GM12801 (cell line): ENCODE results near the gene ANO2.

Source experiments
- CTCF ChIP-seq: IDR thresholded peaks from one replicate; pipeline ENCODE4 v1.5.1; 2011; ENCODE audit warnings: control low read depth; ENCODE audit not compliant: insufficient read length; ENCODE audit errors: extremely low read depth

ANO2 gene

DNA sequence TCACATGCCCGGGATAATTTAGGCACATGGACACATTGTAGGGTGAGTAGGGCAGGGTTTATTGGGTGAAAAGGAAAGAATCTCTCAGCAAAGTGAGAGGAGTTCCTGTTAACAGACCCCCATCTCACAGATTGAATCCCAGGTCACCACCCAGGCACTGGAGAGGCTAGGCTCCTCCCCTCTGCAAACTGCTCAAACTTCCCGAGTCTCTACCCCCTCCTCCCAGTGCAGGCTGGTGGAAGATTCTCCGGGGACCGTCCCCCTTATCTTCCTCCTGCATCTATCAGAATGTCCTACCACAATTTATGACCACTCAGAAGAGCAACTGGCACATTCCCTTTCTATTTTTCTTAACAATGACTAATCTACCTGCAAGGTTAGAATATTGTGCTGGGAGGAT, 387.2 kb downstream of the ANO2 start:
- TF ChIP-seq CTCF = no peak

- no peak for TF ChIP-seq CTCF
These were observed 387.9 kb downstream of the ANO2 start for GRCh38 chr12:5556946-5557673.

DNA sequence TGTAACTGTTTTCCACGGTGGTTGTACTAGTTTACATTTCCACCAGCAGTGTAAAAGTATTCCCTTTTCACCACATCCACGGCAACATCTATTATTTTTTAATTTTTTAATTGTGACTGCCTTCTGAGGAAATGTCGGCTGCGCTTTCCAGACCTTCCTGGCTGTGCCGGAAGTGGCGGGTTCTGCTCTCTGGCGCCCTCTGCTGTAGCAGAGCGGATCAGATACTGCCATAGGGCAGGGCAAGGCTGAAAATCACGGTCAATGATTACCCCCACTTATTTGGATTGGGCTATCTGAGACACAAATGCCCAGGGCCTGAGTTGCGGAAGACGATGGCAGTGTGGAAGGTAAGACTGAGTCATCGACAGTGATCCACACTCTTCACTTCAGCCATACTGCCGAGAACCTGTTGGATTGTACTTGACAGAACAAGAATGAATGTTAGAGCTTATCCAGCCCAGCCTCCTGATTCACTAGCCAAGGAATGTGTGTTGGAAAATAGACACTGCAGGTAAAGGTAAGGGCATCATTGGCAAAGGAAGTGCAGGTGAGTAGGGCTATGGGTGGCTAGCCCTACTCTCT, 388.9 kb downstream of the ANO2 start:
- no peak for TF ChIP-seq CTCF

GRCh38 chr12:5554711-5555110, 390.3 kb downstream of the ANO2 start:
- no peak for TF ChIP-seq CTCF

DNA sequence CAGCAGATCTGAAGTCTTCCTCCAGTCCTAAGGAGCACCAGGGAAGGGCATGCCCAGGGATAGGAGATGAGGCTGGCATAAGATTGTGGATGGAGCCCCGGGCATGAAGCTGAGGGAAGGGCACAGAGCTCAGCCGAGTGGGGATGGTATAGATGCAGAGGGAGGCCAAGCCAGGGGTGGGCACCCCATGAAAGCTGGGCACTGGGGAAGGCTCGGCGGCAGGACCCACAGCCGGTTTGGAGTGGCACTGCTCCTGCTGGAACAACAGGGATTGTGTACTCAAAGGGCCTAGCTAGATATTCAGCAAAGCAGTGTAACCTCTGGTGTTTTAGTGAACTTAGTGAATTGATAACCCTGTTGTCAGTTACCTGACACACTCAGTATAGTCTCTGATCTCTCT, 396.0 kb downstream of the ANO2 start:
- no peak for TF ChIP-seq CTCF

DNA sequence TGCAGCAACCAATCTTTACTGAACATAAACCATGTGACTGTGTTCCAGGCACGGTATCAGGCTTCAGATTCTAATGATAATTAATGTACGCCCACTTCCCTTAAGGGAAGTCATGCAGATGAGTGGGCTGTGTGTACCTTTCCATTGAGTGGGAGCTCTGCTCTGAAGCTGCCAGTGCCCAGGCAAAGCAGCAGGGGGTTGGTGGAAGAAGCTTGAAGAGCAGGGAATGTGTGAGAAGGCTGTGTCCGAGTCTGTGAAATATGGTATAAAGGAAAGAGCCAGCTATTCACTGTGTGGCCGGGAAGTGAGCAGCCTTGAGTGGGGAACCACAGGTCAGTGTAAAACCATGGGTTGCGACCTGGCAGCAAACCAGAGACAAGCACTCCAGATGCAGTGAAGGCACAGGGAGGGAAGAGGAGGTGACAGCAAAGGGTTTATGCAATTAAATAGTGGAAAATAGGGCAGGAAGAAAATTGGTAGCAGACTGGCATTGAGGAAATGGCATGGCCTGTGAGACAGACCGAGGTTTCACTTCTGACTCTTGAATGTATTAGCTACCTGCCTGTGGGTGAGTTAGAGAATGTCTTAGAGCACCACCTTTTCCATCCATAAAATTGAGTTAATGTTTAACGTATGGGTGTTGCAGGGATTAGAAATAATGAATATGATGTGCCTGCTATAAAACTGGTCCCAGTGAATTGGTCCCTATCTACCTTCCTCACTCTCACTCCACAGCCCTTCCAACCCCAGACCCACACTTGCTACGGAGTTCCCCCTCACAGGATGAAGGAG, 396.7 kb downstream of the ANO2 start:
- TF ChIP-seq CTCF = no peak

GRCh38 chr12:5546616-5547015, 398.4 kb downstream of the ANO2 start:
- no peak for TF ChIP-seq CTCF
